Astrocyte (in vitro differentiated cells and primary cell): ENCODE data around the gene TUB. TPM values are rescaled to one million over a fixed set of nuclear protein-coding genes. Genes with fewer than 3 reads are reported as not detected.

Experiments used
- DNase-seq: peaks from one replicate; pipeline ENCODE4 v3.0.0-alpha.2; 2010; ENCODE audit warnings: low read depth
- FAIRE-seq: peaks from 2 replicates; lab custom pipeline; 2011; peaks lifted over from hg19 to GRCh38; lab: Jason Lieb, UNC
- H2AFZ ChIP-seq: 2 replicates; pipeline ENCODE4 v1.6.0; 2012; ENCODE audit warnings: low read depth, low read length, inconsistent platforms
- H3K27ac ChIP-seq: 2 replicates; pipeline ENCODE4 v1.5.1; 2011; ENCODE audit warnings: low read depth, low read length, inconsistent platforms
- H3K27me3 ChIP-seq: 2 replicates; pipeline ENCODE4 v1.6.0; 2011; ENCODE audit warnings: low read length, inconsistent platforms; ENCODE audit not compliant: insufficient read depth
- H3K36me3 ChIP-seq: 2 replicates; pipeline ENCODE4 v1.5.1; 2011; ENCODE audit warnings: low read length, inconsistent platforms; ENCODE audit not compliant: insufficient read depth
- H3K4me1 ChIP-seq: 2 replicates; pipeline ENCODE4 v1.5.1; 2011; ENCODE audit warnings: low read length, inconsistent platforms; ENCODE audit not compliant: insufficient read depth
- H3K4me2 ChIP-seq: 2 replicates; pipeline ENCODE4 v1.6.0; 2012; ENCODE audit warnings: low read length, inconsistent platforms
- H3K4me3 ChIP-seq: 2 replicates; pipeline ENCODE4 v1.5.1; 2011; ENCODE audit warnings: low read depth, mild to moderate bottlenecking, low read length, inconsistent platforms; ENCODE audit not compliant: insufficient read depth
- H3K79me2 ChIP-seq: 2 replicates; pipeline ENCODE4 v1.6.0; 2012; ENCODE audit warnings: mild to moderate bottlenecking, low read length, inconsistent platforms; ENCODE audit not compliant: insufficient read depth
- H3K9ac ChIP-seq: 2 replicates; pipeline ENCODE4 v1.6.0; 2012; ENCODE audit warnings: mild to moderate bottlenecking, low read length, inconsistent platforms
- H3K9me3 ChIP-seq: 2 replicates; pipeline ENCODE4 v1.5.1; 2012; ENCODE audit warnings: low read depth, mild to moderate bottlenecking, low read length, inconsistent platforms; ENCODE audit not compliant: insufficient read depth
- H4K20me1 ChIP-seq: 2 replicates; pipeline ENCODE4 v1.6.0; 2012; ENCODE audit warnings: low read length, inconsistent platforms; ENCODE audit not compliant: insufficient read depth
- H3K27ac Mint-ChIP-seq: one replicate; pipeline ENCODE4 v1.8.0; 2021; ENCODE audit warnings: mild to moderate bottlenecking, mixed read lengths; ENCODE audit not compliant: unreplicated experiment
- H3K27me3 Mint-ChIP-seq: one replicate; pipeline ENCODE4 v1.8.0; 2021; ENCODE audit warnings: low read depth, mixed read lengths; ENCODE audit not compliant: unreplicated experiment
- H3K36me3 Mint-ChIP-seq: one replicate; pipeline ENCODE4 v1.8.0; 2021; ENCODE audit warnings: low read depth, mixed read lengths; ENCODE audit not compliant: unreplicated experiment
- H3K4me1 Mint-ChIP-seq: one replicate; pipeline ENCODE4 v1.8.0; 2021; ENCODE audit warnings: low read depth, mixed read lengths; ENCODE audit not compliant: unreplicated experiment
- H3K4me3 Mint-ChIP-seq: one replicate; pipeline ENCODE4 v1.8.0; 2021; ENCODE audit warnings: mild to moderate bottlenecking, moderate library complexity, mixed read lengths; ENCODE audit not compliant: unreplicated experiment
- H3K9me3 Mint-ChIP-seq: one replicate; pipeline ENCODE4 v1.8.0; 2021; ENCODE audit warnings: mild to moderate bottlenecking, mixed read lengths; ENCODE audit not compliant: unreplicated experiment
- EZH2 ChIP-seq: IDR thresholded peaks from 2 replicates; pipeline ENCODE4 v1.6.1; 2012; ENCODE audit warnings: mild to moderate bottlenecking, low read length, inconsistent platforms; ENCODE audit not compliant: insufficient read depth
- total RNA-seq: library from RNA; stranded (reverse); gene quantifications from 2 replicates; pipeline ENCODE4 v1.2.1, GENCODE V29; 2021
- TF ChIP-seq, protein P1 (sequence below): IDR thresholded peaks from 2 replicates; pipeline ENCODE4 v1.5.1; 2011; ENCODE audit warnings: low read depth, mild to moderate bottlenecking, inconsistent platforms, low read length, moderate library complexity; ENCODE audit not compliant: insufficient read depth

TUB gene
- total RNA-seq, 1 donor from 2014 or later: 5.7 TPM

DNA sequence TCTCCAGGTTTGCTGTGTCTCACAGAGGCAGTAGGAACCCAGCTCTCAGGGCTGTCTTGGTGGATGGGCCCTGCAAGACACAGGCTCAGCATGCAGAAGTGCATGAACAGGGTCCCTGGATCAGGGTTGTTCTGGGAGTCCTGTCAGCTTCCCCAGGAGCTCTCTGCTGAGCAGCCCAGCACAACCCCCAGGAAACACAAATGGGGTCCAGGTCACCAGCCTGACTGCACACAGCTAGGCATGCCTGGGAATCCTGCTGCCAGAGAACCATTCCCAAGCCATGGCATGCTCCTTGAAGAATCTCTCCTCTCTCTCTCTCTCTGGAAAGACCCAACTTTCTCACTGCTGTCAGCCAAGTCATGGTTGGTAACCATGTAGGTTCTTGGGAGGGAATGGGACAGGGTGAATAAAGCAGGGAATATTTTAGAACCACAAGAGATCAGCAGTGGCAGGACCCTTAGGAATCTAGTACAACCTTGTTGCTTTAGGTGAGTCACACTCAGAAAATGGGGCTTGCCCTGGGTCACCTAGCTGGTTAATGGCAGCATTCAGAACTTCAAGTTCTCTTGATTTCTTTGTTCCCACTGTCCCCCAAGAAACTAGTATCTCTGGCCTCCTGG is 21.4 kb downstream of the TUB start:
- H3K27me3 Mint-ChIP-seq: peaks cover 6% of the 10 kb centered on the region
- peaks cover 13% of the 10 kb centered on the region for H3K4me1 ChIP-seq
- H3K27ac Mint-ChIP-seq: no peak overlapping the region
- H3K27ac ChIP-seq: no peak overlapping the region
- no peak for DNase-seq
- no peak overlapping the region for H3K4me2 ChIP-seq
- H3K36me3 Mint-ChIP-seq: peaks cover 10% of the 10 kb centered on the region
- no peak overlapping the region for H3K4me3 Mint-ChIP-seq
- H3K79me2 ChIP-seq: no peaks in the 10 kb centered on the region
- no peak overlapping the region for H3K4me3 ChIP-seq
- no peaks in the 10 kb centered on the region for H3K27me3 ChIP-seq
- H3K36me3 ChIP-seq: no peaks in the 10 kb centered on the region
- H3K4me1 Mint-ChIP-seq: peaks cover 17% of the 10 kb centered on the region
- H2AFZ ChIP-seq: no peak overlapping the region
- H3K9me3 ChIP-seq: no peaks in the 10 kb centered on the region
- no peak for FAIRE-seq
- no peaks in the 10 kb centered on the region for H4K20me1 ChIP-seq
- no peaks in the 10 kb centered on the region for H3K9me3 Mint-ChIP-seq
- no peak for TF ChIP-seq EZH2
- TF ChIP-seq, protein P1, sequence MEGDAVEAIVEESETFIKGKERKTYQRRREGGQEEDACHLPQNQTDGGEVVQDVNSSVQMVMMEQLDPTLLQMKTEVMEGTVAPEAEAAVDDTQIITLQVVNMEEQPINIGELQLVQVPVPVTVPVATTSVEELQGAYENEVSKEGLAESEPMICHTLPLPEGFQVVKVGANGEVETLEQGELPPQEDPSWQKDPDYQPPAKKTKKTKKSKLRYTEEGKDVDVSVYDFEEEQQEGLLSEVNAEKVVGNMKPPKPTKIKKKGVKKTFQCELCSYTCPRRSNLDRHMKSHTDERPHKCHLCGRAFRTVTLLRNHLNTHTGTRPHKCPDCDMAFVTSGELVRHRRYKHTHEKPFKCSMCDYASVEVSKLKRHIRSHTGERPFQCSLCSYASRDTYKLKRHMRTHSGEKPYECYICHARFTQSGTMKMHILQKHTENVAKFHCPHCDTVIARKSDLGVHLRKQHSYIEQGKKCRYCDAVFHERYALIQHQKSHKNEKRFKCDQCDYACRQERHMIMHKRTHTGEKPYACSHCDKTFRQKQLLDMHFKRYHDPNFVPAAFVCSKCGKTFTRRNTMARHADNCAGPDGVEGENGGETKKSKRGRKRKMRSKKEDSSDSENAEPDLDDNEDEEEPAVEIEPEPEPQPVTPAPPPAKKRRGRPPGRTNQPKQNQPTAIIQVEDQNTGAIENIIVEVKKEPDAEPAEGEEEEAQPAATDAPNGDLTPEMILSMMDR: no peak
- no peak overlapping the region for H3K9ac ChIP-seq

DNA sequence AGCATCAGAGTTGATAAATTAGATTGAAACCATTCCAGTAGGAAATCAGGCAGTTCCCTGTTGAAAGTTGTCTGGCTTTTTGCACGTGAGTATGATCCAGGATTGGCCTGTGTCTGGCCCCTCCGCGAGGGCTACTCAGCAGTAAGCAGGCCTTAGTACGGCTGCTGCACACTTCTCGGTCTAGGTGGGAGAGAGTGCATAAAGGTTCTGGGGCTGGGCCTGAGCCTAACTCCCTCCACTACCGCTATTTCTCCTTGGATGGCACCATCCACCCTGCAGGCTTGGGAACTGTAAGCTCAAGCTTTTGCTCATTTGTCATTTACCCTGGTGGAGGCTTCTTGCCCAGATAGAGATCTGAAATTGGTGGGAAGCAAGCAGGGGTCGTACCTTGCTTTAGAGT is 22.0 kb downstream of the TUB start:
- H3K79me2 ChIP-seq: no peaks in the 10 kb centered on the region
- H3K4me1 Mint-ChIP-seq: peaks cover 14% of the 10 kb centered on the region
- DNase-seq: no peak
- H3K27me3 ChIP-seq: no peaks in the 10 kb centered on the region
- H3K4me3 Mint-ChIP-seq: no peak overlapping the region
- no peak for TF ChIP-seq EZH2
- TF ChIP-seq, protein P1: no peak
- H3K27ac Mint-ChIP-seq: no peak overlapping the region
- H3K4me3 ChIP-seq: no peak overlapping the region
- no peaks in the 10 kb centered on the region for H3K9me3 ChIP-seq
- H3K36me3 ChIP-seq: no peaks in the 10 kb centered on the region
- H3K4me1 ChIP-seq: peaks cover 11% of the 10 kb centered on the region
- no peak overlapping the region for H3K4me2 ChIP-seq
- no peak for FAIRE-seq
- peaks cover 6% of the 10 kb centered on the region for H3K27me3 Mint-ChIP-seq
- no peak overlapping the region for H3K27ac ChIP-seq
- no peaks in the 10 kb centered on the region for H3K9me3 Mint-ChIP-seq
- no peak overlapping the region for H2AFZ ChIP-seq
- peaks cover 10% of the 10 kb centered on the region for H3K36me3 Mint-ChIP-seq
- no peak overlapping the region for H3K9ac ChIP-seq
- H4K20me1 ChIP-seq: no peaks in the 10 kb centered on the region

DNA sequence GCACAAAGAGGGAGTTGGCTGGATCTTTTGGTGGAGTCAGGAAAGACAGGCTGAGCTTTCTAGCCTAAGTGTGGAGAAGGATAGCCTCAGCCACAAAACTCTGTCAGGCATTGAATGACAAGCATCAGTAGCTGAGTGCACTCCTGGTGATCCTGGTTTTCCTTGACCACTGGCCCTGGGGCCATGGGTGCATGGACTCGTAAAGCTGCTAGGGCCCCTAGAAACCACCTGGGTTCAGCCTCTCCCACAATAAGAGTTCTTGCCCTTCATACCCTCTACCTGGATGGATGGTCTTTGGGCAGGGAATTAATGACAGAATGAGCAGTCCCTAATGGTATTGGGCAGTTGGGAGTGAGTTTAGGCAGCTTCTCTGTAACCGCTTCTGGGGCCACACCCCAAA is 22.9 kb downstream of the TUB start:
- no peaks in the 10 kb centered on the region for H4K20me1 ChIP-seq
- no peaks in the 10 kb centered on the region for H3K79me2 ChIP-seq
- H3K4me1 Mint-ChIP-seq: peaks cover 5% of the 10 kb centered on the region
- no peaks in the 10 kb centered on the region for H3K9me3 ChIP-seq
- peaks cover 10% of the 10 kb centered on the region for H3K36me3 Mint-ChIP-seq
- no peak overlapping the region for H3K27ac Mint-ChIP-seq
- no peak overlapping the region for H3K9ac ChIP-seq
- H3K27me3 Mint-ChIP-seq: peaks cover 6% of the 10 kb centered on the region
- DNase-seq: no peak
- no peaks in the 10 kb centered on the region for H3K9me3 Mint-ChIP-seq
- FAIRE-seq: no peak
- TF ChIP-seq, protein P1: no peak
- no peak for TF ChIP-seq EZH2
- no peak overlapping the region for H3K4me3 Mint-ChIP-seq
- no peaks in the 10 kb centered on the region for H3K36me3 ChIP-seq
- H3K4me3 ChIP-seq: no peak overlapping the region
- no peaks in the 10 kb centered on the region for H3K27me3 ChIP-seq
- H2AFZ ChIP-seq: no peak overlapping the region
- peaks cover 1% of the 10 kb centered on the region for H3K4me1 ChIP-seq
- no peak overlapping the region for H3K4me2 ChIP-seq
- no peak overlapping the region for H3K27ac ChIP-seq
